ENCODE data around the gene PRSS1.
"Not testable (repeated sequence)": the region's sequence is repeated elsewhere in the genome, so short reads cannot be mapped to it uniquely, and the experiment has no call there.

PRSS1 gene

DNA sequence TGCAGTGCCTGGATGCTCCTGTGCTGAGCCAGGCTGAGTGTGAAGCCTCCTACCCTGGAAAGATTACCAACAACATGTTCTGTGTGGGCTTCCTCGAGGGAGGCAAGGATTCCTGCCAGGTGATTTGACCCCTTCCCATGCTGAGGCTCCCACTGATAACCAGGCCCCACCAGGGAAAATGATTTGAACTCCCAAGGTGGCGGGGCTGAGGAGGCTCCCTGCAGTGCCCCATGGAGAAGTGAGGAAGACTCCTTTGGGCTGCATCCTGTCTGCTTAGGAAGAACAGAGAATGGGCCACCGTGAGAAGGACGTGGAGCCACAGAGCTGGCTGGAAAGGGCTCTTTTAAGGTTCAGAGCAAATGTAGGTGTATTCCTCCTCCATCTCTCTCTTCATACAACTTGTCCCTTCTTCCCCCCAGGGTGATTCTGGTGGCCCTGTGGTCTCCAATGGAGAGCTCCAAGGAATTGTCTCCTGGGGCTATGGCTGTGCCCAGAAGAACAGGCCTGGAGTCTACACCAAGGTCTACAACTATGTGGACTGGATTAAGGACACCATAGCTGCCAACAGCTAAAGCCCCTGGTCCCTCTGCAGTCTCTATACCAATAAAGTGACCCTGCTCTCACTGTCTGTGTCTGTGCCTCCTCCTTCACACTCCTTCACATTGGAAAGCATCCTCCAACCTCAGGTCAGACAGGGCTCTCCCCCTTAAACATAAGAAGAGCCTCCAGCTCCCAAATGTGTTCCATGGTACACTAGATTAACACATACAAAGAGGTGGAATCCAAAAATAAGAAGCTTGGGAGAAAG, 24.9 kb downstream of the PRSS1 start:
- TF ChIP-seq, protein P1, sequence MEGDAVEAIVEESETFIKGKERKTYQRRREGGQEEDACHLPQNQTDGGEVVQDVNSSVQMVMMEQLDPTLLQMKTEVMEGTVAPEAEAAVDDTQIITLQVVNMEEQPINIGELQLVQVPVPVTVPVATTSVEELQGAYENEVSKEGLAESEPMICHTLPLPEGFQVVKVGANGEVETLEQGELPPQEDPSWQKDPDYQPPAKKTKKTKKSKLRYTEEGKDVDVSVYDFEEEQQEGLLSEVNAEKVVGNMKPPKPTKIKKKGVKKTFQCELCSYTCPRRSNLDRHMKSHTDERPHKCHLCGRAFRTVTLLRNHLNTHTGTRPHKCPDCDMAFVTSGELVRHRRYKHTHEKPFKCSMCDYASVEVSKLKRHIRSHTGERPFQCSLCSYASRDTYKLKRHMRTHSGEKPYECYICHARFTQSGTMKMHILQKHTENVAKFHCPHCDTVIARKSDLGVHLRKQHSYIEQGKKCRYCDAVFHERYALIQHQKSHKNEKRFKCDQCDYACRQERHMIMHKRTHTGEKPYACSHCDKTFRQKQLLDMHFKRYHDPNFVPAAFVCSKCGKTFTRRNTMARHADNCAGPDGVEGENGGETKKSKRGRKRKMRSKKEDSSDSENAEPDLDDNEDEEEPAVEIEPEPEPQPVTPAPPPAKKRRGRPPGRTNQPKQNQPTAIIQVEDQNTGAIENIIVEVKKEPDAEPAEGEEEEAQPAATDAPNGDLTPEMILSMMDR (conservative IDR thresholded peaks at IDR 0.05; ENCODE audit: low read depth), result no peak
- no peak for DNase-seq (ENCODE audit: low spot score)
- POLR2A ChIA-PET (ENCODE audit: low non-redundant PET), result no interaction called here
- no peak overlapping the region for H3K27ac ChIP-seq
- CTCF ChIA-PET, result interaction anchor here (0.6 to 0.8 kb wide), 2 partner anchors 44 to 535 kb away, joined by 3 read pairs; no protein-coding TSS in a partner anchor

DNA sequence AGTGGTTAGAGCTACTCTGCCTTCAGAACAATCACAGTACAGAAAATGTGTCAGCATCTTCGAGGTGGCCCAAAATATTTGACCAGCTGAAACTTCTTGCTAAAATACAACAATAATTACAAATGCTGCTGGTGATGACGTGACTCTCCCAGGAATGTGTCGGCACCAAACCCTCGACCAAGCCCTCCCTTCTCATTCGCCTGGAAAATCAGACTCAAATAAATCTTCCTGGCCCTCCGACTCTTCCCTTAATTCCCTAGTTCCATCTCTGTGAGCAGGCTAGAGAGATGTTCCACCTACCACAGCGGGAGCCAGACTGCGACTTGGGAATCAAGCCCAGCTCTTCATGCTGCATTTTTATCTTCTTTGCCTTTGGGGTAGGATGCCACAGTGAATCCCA, 25.6 kb downstream of the PRSS1 start:
- ChIA-PET CTCF (interaction anchor here (0.6 kb wide), 1 partner anchor 45 kb away, joined by 3 read pairs; no protein-coding TSS in a partner anchor), POLR2A (ENCODE audit: low non-redundant PET) (no interaction called here)
- no peak overlapping the region for H3K27ac ChIP-seq
- TF ChIP-seq, protein P1 (conservative IDR thresholded peaks at IDR 0.05; ENCODE audit: low read depth), result no peak
- no peak for DNase-seq (ENCODE audit: low spot score)

DNA sequence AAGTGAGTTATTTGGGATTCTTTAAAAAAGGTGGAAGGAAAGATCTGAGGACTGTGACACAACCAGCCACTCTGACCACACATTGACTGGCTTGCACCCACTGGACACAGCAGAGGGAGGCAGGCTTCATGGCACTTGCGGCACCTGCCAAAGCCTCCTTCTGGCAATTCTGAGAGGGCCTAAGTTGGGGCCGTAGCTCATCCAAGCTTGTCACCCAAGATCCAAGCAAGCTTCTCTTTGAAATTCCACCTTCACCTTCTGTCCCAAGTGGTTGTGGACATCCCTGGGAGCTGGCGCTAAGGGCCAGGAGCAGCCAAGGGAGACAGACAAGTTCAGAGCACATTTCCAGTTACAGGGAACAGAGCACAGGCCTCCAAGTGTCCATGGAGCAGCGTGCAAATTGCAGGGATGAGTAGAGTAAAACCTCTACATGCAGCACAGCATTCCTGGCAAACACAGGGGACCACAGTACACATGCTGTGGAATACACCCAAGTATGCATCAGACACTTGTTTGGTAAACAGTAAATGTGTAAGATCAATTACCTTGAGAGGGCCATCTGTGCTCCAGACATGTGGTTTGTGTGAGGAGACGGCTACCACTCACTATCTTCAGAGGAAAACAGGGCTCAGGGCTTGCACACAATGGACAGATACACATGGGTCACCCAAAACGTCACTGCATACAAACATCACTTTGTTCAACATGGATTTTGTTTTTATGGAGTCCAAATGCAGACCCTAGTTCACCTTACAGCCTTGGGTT, 26.3 kb downstream of the PRSS1 start:
- H3K27ac ChIP-seq; DNase-seq (ENCODE audit: low spot score); POLR2A ChIA-PET (ENCODE audit: low non-redundant PET); CTCF ChIA-PET: not testable (repeated sequence)

DNA sequence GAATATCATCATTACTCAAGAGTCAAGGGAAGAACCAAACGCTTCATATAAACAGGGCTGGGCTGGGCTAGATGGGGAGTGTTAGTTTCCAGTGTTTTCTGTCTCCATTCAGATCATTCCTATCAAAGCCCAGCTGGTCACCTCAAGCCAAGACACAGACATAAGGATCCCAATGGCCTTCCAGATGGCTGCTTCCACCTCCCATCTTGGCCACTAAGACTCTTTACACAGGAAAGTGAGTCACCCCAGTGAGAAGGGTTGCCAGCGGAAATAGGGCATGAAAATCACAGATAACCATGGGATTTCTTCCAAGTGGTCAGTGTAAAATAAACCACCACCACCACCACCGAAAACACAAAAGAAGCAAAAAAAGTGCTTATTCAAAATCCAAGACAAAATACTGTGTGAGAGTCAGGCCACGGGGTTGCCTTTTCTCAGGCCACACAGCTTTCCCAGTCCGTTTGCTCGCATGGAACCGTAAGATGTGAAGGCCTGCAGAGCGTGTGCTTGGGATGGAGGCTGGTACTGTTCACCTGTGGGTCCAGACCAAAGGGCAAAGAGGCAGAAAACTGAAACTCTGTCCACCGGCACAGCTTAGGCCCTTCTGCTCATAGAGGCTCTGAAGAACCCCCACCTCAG, 27.1 kb downstream of the PRSS1 start:
- H3K27ac ChIP-seq, result no peak overlapping the region
- TF ChIP-seq, protein P1 (conservative IDR thresholded peaks at IDR 0.05; ENCODE audit: low read depth), result no peak
- ChIA-PET CTCF (no interaction called here), POLR2A (ENCODE audit: low non-redundant PET) (no interaction called here)
- DNase-seq (ENCODE audit: low spot score), result no peak

DNA sequence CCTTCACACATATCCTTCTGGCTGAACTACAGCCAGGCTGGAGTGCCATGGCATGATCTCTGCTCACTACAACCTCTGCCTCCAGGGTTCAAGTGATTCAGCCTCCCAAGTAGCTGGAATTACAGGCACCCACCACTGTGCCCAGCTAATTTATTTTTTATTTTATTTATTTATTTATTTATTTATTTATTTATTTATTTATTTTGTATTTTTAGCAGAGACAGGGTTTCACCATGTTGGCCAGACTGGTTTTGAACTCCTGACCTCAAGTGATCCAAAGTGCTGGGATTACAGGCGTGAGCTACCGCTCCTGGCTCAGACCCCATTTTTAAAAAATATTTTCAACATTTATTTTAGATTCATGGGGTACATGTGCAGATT, 27.6 kb downstream of the PRSS1 start:
- H3K27ac ChIP-seq; DNase-seq (ENCODE audit: low spot score); CTCF ChIA-PET; POLR2A ChIA-PET (ENCODE audit: low non-redundant PET): not testable (repeated sequence)

DNA sequence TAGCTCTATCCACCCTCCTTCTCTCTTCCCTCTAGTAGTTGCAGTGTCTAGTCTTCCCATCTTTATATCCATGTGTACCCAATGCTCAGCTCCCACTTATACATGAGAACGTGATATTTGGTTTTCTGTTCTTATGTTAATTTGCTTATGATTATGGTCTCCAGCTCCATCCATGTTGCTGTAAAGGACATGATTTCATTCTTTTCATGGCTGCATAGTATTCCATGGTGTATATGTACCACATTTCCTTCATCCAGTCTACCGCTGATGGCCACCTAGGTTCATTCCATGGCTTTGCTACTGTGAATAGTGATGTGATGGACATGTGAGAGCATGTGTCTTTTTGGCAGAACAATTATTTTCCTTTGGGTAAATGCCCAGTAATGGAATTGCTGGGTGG, 28.0 kb downstream of the PRSS1 start:
- ChIA-PET POLR2A (ENCODE audit: low non-redundant PET) (no interaction called here), CTCF (no interaction called here)
- DNase-seq (ENCODE audit: low spot score), result no peak
- no peak overlapping the region for H3K27ac ChIP-seq
- TF ChIP-seq, protein P1 (conservative IDR thresholded peaks at IDR 0.05; ENCODE audit: low read depth), result no peak

DNA sequence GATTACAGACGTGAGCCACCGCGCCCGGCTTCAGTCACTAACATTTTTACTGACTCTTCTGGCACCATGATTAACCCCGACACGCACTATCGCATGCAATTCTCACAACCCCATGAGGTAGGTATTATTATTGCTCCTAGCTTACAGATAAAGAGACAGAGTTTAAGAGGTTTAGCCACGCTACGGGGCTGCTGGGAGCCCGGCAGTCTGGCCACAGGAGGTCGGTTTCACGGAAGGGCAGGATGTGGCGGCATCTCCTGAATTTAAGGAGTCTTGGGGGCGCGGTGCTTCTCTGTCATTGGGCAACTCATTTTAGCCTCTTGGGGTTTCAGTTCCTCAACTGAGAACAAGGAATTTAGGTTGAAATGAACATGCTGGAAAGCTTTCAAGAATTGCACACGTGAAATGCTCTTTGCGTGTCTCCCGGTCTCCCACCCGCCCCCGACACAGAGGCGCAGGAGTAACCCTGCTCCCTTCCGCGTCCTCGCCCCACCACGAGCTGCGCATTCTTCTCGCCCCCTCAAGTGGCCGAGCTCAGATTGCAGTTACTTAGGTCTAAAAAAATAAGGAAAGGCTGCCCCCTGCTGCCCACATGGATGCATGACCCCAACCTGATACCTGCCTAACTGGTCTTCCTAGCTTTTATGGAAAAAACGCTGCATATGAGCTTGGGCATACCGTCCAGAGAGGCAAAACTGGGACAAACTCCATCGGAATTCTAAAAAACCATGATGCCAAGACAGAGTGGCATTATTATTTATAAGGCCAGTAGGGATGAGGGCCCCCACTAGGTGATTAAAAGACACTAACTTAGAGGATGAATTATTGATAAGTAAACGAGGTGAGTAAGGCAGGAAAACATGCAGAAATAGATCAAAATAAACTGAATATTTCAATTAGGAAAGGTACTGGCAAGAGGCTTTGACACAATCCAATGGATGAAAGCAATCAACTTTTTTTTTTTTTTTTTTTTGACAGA, 33.9 kb downstream of the PRSS1 start:
- ChIA-PET POLR2A (ENCODE audit: low non-redundant PET) (no interaction called here), CTCF (interaction anchor here (0.5 to 2.7 kb wide), 14 partner anchors 11 to 320 kb away, joined by 3 to 15 read pairs (median 4); no protein-coding TSS in a partner anchor)
- H3K27ac ChIP-seq, result no peak overlapping the region
- peak; percentile 72 for DNase-seq (ENCODE audit: low spot score)
- TF ChIP-seq, protein P1 (conservative IDR thresholded peaks at IDR 0.05; ENCODE audit: low read depth), result peak; percentile 93
